IMR-90 (cell line): ENCODE measurements around the gene KMT2E. TPM values are rescaled to one million over a fixed set of nuclear protein-coding genes. Genes with fewer than 3 reads are reported as not detected.

Experiments
- ATAC-seq: fragments of 200-7000 bp; cut with Tn5 transposase; 2 replicates; pipeline ENCODE4 v1.9.1; 2020; ENCODE audit warnings: low read depth, mild to moderate bottlenecking, moderate library complexity
- BruUV-seq: library from RNA; stranded (reverse); fragments of 400-500 nt; replicated peaks from 2 replicates; lab custom pipeline; 2021; lab: Mats Ljungman, UMichigan
- CTCF ChIA-PET: fragments of 300-600 bp; formaldehyde crosslinking; extraction: SDS; loops from one replicate; lab custom pipeline; 2021; ENCODE audit warnings: antibody characterized with exemption; lab: Yijun Ruan, JAX
- POLR2A ChIA-PET: fragments of 300-600 bp; sonication (Branson Sonifier 250); formaldehyde crosslinking; loops from one replicate; lab custom pipeline; 2022; ENCODE audit warnings: antibody characterized with exemption; ENCODE audit not compliant: unreplicated experiment; lab: Charles Lee
- DNase-seq: peaks from one replicate; pipeline ENCODE4 v3.0.0; 2013
- H2AFZ ChIP-seq: replicated peaks from 2 replicates; pipeline ENCODE3; 2013; ENCODE audit warnings: low read length, mild to moderate bottlenecking; ENCODE audit not compliant: poor library complexity
- H2AK5ac ChIP-seq: 2 replicates; pipeline ENCODE4 v1.6.1; 2013; ENCODE audit warnings: low read depth, low read length, inconsistent platforms
- H2AK9ac ChIP-seq: replicated peaks from 2 replicates; pipeline ENCODE3; 2013; ENCODE audit warnings: mild to moderate bottlenecking, low read depth, low read length, moderate library complexity; ENCODE audit not compliant: poor library complexity
- H2BK120ac ChIP-seq: 2 replicates; pipeline ENCODE4 v1.6.1; 2013; ENCODE audit warnings: low read depth, low read length, inconsistent platforms
- H2BK15ac ChIP-seq: 3 replicates; pipeline ENCODE4 v1.6.1; 2013; ENCODE audit warnings: low read depth, low read length, inconsistent platforms
- H2BK20ac ChIP-seq: 2 replicates; pipeline ENCODE4 v1.6.1; 2013; ENCODE audit warnings: low read depth, mild to moderate bottlenecking, inconsistent platforms, low read length, moderate library complexity
- H2BK5ac ChIP-seq: 2 replicates; pipeline ENCODE4 v1.6.1; 2013; ENCODE audit warnings: mild to moderate bottlenecking, low read depth, low read length, inconsistent platforms; ENCODE audit not compliant: poor library complexity, severe bottlenecking
- H3K14ac ChIP-seq: replicated peaks from 2 replicates; pipeline ENCODE4 v1.6.1; 2013; ENCODE audit warnings: low read depth, low read length, inconsistent platforms
- H3K18ac ChIP-seq: 2 replicates; pipeline ENCODE4 v1.6.1; 2013; ENCODE audit warnings: low read depth, low read length, control low read depth
- H3K23ac ChIP-seq: 2 replicates; pipeline ENCODE4 v1.6.1; 2013; ENCODE audit warnings: low read depth, low read length, inconsistent platforms
- H3K27ac ChIP-seq: 2 replicates; pipeline ENCODE4 v1.5.1; 2013; ENCODE audit warnings: mild to moderate bottlenecking, control low read depth, low read length; ENCODE audit not compliant: insufficient read depth
- H3K27me3 ChIP-seq: 2 replicates; pipeline ENCODE4 v1.6.1; 2013; ENCODE audit warnings: low read length; ENCODE audit not compliant: control insufficient read depth, insufficient read depth
- H3K36me3 ChIP-seq: 2 replicates; pipeline ENCODE4 v1.6.1; 2013; ENCODE audit warnings: low read length, mixed read lengths; ENCODE audit not compliant: control insufficient read depth, insufficient read depth
- H3K4ac ChIP-seq: 2 replicates; pipeline ENCODE4 v1.6.1; 2013; ENCODE audit warnings: low read depth, low read length, inconsistent platforms
- H3K4me1 ChIP-seq: 2 replicates; pipeline ENCODE4 v1.6.1; 2013; ENCODE audit warnings: low read length, mixed read lengths; ENCODE audit not compliant: control insufficient read depth, insufficient read depth
- H3K4me2 ChIP-seq: 2 replicates; pipeline ENCODE4 v1.6.1; 2013; ENCODE audit warnings: low read depth, mild to moderate bottlenecking, control low read depth, low read length, moderate library complexity
- H3K4me3 ChIP-seq: 2 replicates; pipeline ENCODE4 v1.5.1; 2013; ENCODE audit warnings: low read depth, mild to moderate bottlenecking, control low read depth, low read length, moderate library complexity; ENCODE audit not compliant: insufficient read depth
- H3K56ac ChIP-seq: 2 replicates; pipeline ENCODE4 v1.6.1; 2013; ENCODE audit warnings: low read length, inconsistent platforms; ENCODE audit not compliant: insufficient read depth; ENCODE audit errors: extremely low read depth
- H3K79me1 ChIP-seq, 2 experiments: 2 replicates each; pipeline ENCODE4 v1.6.1; 2013; ENCODE audit warnings: low read length in 2 of 2, inconsistent platforms in 1 of 2, low read depth in 1 of 2
- H3K9ac ChIP-seq: 2 replicates; pipeline ENCODE4 v1.6.1; 2013; ENCODE audit warnings: low read depth, low read length, control low read depth
- H3K9me1 ChIP-seq: 2 replicates; pipeline ENCODE4 v1.6.1; 2013; ENCODE audit warnings: low read length, inconsistent platforms; ENCODE audit not compliant: insufficient read depth
- H3K9me3 ChIP-seq: 2 replicates; pipeline ENCODE4 v1.6.1; 2013; ENCODE audit warnings: low read length; ENCODE audit not compliant: control insufficient read depth, insufficient read depth
- H4K20me1 ChIP-seq: 2 replicates; pipeline ENCODE4 v1.6.1; 2013; ENCODE audit warnings: low read length, inconsistent platforms; ENCODE audit not compliant: insufficient read depth
- H4K5ac ChIP-seq: 2 replicates; pipeline ENCODE4 v1.6.1; 2013; ENCODE audit warnings: mild to moderate bottlenecking, low read depth, low read length, control low read depth
- H4K8ac ChIP-seq, 2 experiments: 2 replicates each; pipeline ENCODE4 v1.6.1; 2013; ENCODE audit warnings: low read depth in 2 of 2, low read length in 2 of 2, control low read depth in 1 of 2, inconsistent platforms in 1 of 2
- H4K91ac ChIP-seq: 2 replicates; pipeline ENCODE4 v1.6.1; 2013; ENCODE audit warnings: low read depth, low read length, inconsistent platforms; ENCODE audit not compliant: insufficient read depth
- CEBPB ChIP-seq: IDR thresholded peaks from 2 replicates; pipeline ENCODE4 v1.6.1; 2012; ENCODE audit warnings: low read depth, low read length, improper control_type of control experiment
- CHD1 ChIP-seq: IDR thresholded peaks from 2 replicates; pipeline ENCODE4 v1.6.1; 2012; ENCODE audit warnings: low read depth, low read length, improper control_type of control experiment
- FOS ChIP-seq: fragments of 150-350 bp; IDR thresholded peaks from 2 replicates; pipeline ENCODE4 v1.6.1; 2016; ENCODE audit warnings: low read depth, low read length
- MAFK ChIP-seq: IDR thresholded peaks from 2 replicates; pipeline ENCODE4 v1.6.1; 2012; ENCODE audit warnings: low read depth, low read length, improper control_type of control experiment
- MAZ ChIP-seq: IDR thresholded peaks from 2 replicates; pipeline ENCODE4 v1.6.1; 2012; ENCODE audit warnings: low read depth, mild to moderate bottlenecking, low read length, improper control_type of control experiment, moderate library complexity, borderline replicate concordance
- MXI1 ChIP-seq: IDR thresholded peaks from 2 replicates; pipeline ENCODE4 v1.6.1; 2012; ENCODE audit warnings: low read depth, mild to moderate bottlenecking, low read length, moderate library complexity, borderline replicate concordance
- NFE2L2 ChIP-seq: fragments of 150-350 bp; IDR thresholded peaks from 2 replicates; pipeline ENCODE4 v1.6.1; 2016; ENCODE audit warnings: low read depth, mild to moderate bottlenecking, low read length
- POLR2A ChIP-seq: IDR thresholded peaks from 2 replicates; pipeline ENCODE4 v1.6.1; 2012; ENCODE audit warnings: mild to moderate bottlenecking, low read depth, low read length
- RAD21 ChIP-seq: IDR thresholded peaks from 2 replicates; pipeline ENCODE4 v1.6.1; 2012; ENCODE audit warnings: low read length, improper control_type of control experiment
- RCOR1 ChIP-seq: IDR thresholded peaks from 2 replicates; pipeline ENCODE4 v1.6.1; 2012; ENCODE audit warnings: mild to moderate bottlenecking, low read length, improper control_type of control experiment; ENCODE audit not compliant: insufficient replicate concordance
- RFX5 ChIP-seq: IDR thresholded peaks from 2 replicates; pipeline ENCODE4 v1.8.0; 2012; ENCODE audit warnings: low read depth, mild to moderate bottlenecking, low read length, moderate library complexity
- SMC3 ChIP-seq: fragments of 150-350 bp; IDR thresholded peaks from 2 replicates; pipeline ENCODE4 v1.6.1; 2016; ENCODE audit warnings: low read depth, mild to moderate bottlenecking, antibody characterized with exemption, low read length, moderate library complexity
- WGBS, 2 experiments: methylation state at CpG; one replicate each; pipeline versions ENCODE4 v1.1.5 to v1.1.7; 2013; ENCODE audit warnings: missing lambda C conversion rate in 2 of 2; ENCODE audit not compliant: insufficient read length in 1 of 2; ENCODE audit errors: extremely low coverage in 2 of 2; 5-methylcytosine and 5-hydroxymethylcytosine counted together
- dilution Hi-C: fragments of 300-500 bp; cut with HindIII; formaldehyde crosslinking; loops from one replicate; pipeline ENCODE4 v1.14.3; 2018; ENCODE audit warnings: low sequenced_read_pairs; ENCODE audit not compliant: unreplicated experiment
- in situ Hi-C: fragments of 300-500 bp; cut with MboI; formaldehyde crosslinking; loops from 3 replicates; pipeline ENCODE4 v1.14.3; 2019; ENCODE audit warnings: low sequenced_read_pairs, inconsistent platforms, mixed read lengths
- intact Hi-C: fragments of 100-400 bp; cut with micrococcal nuclease; formaldehyde crosslinking; loops from 2 replicates; pipeline ENCODE4 v1.10.0; 2022
- polyA plus RNA-seq, 3 experiments: library from polyadenylated mRNA; depleted of rRNA; stranded (reverse); fragments of >200 nt; gene quantifications; 2 replicates each; pipeline ENCODE4 v1.2.3, GENCODE V29; 2012; ENCODE audit warnings: low replicate concordance in 1 of 3
- total RNA-seq: library from RNA; depleted of rRNA; stranded (reverse); fragments of >200 nt; gene quantifications from 2 replicates; pipeline ENCODE4 v1.2.3, GENCODE V29; 2012
- TF ChIP-seq, protein P1 (sequence below): conservative IDR thresholded peaks from 2 replicates; pipeline ENCODE4 v1.5.1; 2012; ENCODE audit warnings: mild to moderate bottlenecking, low read depth, low read length, improper control_type of control experiment
- TF ChIP-seq, protein P2 (sequence below): fragments of 150-350 bp; IDR thresholded peaks from 2 replicates; pipeline ENCODE4 v1.6.1; 2017; ENCODE audit warnings: mild to moderate bottlenecking, antibody characterized with exemption, low read length, low read depth

Gene KMT2E
- total and polyA plus RNA-seq, 2 of the 4 experiments (the other 2 are of a cell fraction), result 16.8 to 79.2 TPM

DNA sequence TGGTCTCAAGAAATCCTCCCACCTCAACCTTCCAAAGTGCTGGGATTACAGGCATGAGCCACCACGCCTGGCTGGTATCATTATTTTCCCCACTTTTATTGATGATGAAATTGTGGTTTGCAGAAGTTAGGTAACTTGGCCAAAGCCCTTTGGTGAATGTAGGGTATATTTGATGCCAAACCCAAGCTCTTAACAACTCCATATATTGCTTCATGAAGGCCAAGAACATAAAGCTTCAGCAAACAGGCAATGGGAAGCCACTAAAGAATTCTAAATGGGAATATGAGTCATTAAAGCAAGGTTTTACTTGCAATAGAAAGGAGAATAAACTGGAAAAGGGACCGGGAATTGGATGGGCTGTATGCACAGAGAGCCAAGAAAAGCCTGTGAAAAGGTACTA is 142.7 kb downstream of the KMT2E start:
- Histone ChIP-seq H3K9me3 (no peaks in the 10 kb centered on the region), H3K27me3 (no peaks in the 10 kb centered on the region), H4K20me1 (peaks cover 2% of the 10 kb centered on the region; the same call in 1 of the 2 replicates), H3K4me1 (no peaks in the 10 kb centered on the region), H3K9ac (no peak overlapping the region), H4K91ac (no peak overlapping the region), H3K14ac (no peak overlapping the region), H4K5ac (no peak overlapping the region), H2AFZ (no peak overlapping the region), H3K4me3 (no peak overlapping the region), H3K4me2 (no peak overlapping the region), H3K4ac (no peak overlapping the region), H2BK120ac (no peak overlapping the region), H2AK5ac (no peak overlapping the region), H2BK20ac (no peak overlapping the region), H2BK15ac (no peak overlapping the region), H3K9me1 (peaks cover 3% of the 10 kb centered on the region; the same call in 1 of the 2 replicates), H3K18ac (no peak overlapping the region), H3K36me3 (peaks cover 8% of the 10 kb centered on the region), H2AK9ac (no peak overlapping the region), H4K8ac (no peak overlapping the region), H3K56ac (no peak overlapping the region), H3K79me1 (peaks cover 7 to 12% of the 10 kb centered on the region in 2 experiments), H3K23ac (no peak overlapping the region), H2BK5ac (no peak overlapping the region), H3K27ac (no peak overlapping the region)
- TF ChIP-seq RCOR1, result no peak
- TF ChIP-seq, protein P1, sequence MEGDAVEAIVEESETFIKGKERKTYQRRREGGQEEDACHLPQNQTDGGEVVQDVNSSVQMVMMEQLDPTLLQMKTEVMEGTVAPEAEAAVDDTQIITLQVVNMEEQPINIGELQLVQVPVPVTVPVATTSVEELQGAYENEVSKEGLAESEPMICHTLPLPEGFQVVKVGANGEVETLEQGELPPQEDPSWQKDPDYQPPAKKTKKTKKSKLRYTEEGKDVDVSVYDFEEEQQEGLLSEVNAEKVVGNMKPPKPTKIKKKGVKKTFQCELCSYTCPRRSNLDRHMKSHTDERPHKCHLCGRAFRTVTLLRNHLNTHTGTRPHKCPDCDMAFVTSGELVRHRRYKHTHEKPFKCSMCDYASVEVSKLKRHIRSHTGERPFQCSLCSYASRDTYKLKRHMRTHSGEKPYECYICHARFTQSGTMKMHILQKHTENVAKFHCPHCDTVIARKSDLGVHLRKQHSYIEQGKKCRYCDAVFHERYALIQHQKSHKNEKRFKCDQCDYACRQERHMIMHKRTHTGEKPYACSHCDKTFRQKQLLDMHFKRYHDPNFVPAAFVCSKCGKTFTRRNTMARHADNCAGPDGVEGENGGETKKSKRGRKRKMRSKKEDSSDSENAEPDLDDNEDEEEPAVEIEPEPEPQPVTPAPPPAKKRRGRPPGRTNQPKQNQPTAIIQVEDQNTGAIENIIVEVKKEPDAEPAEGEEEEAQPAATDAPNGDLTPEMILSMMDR, result no peak
- no peak for TF ChIP-seq RAD21
- TF ChIP-seq MAFK, result no peak
- no peak for TF ChIP-seq POLR2A
- no peak for TF ChIP-seq CEBPB
- TF ChIP-seq MAZ, result no peak
- no peak for TF ChIP-seq SMC3
- no peak for TF ChIP-seq FOS
- no peak for TF ChIP-seq MXI1
- no peak for TF ChIP-seq CHD1
- TF ChIP-seq, protein P2, sequence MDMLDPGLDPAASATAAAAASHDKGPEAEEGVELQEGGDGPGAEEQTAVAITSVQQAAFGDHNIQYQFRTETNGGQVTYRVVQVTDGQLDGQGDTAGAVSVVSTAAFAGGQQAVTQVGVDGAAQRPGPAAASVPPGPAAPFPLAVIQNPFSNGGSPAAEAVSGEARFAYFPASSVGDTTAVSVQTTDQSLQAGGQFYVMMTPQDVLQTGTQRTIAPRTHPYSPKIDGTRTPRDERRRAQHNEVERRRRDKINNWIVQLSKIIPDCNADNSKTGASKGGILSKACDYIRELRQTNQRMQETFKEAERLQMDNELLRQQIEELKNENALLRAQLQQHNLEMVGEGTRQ, result no peak
- no peak for TF ChIP-seq NFE2L2
- TF ChIP-seq RFX5, result no peak
- dilution Hi-C loops (no loop called here), intact Hi-C loops (no loop called here), in situ Hi-C loops (no loop called here)
- BruUV-seq, result no TSS peak
- ChIA-PET CTCF (no interaction called here), POLR2A (no interaction called here)
- DNase-seq, result no peak
- no CpG with 5 or more reads among the region's 2 CpGs for WGBS, 2 experiments
- no peak for ATAC-seq
